Smooth muscle cell (in vitro differentiated cells): ENCODE measurements around the gene MYG1. TPM values are rescaled to one million over a fixed set of nuclear protein-coding genes. Genes with fewer than 3 reads are reported as not detected.
"Not testable (repeated sequence)": the region's sequence is repeated elsewhere in the genome, so short reads cannot be mapped to it uniquely, and the experiment has no call there.

Source experiments
- DNase-seq: peaks from one replicate; lab custom pipeline; 2025; ENCODE audit not compliant: unreplicated experiment; lab: John Stamatoyannopoulos, UW
- H2AFZ ChIP-seq: fragments of 200-600 bp; sonication (generic); 2 replicates; pipeline ENCODE4 v1.6.0; 2016; ENCODE audit warnings: antibody characterized with exemption, low read depth, mild to moderate bottlenecking
- H3F3A ChIP-seq: fragments of 200-600 bp; sonication (generic); 2 replicates; pipeline ENCODE4 v1.6.0; 2017; ENCODE audit warnings: antibody characterized with exemption, low read depth
- H3K27ac ChIP-seq: fragments of 200-600 bp; sonication (generic); 2 replicates; pipeline ENCODE4 v1.5.1; 2016; ENCODE audit warnings: low read depth, mild to moderate bottlenecking
- H3K27me3 ChIP-seq: fragments of 200-600 bp; sonication (generic); 2 replicates; pipeline ENCODE4 v1.6.1; 2016; ENCODE audit warnings: low read depth, mild to moderate bottlenecking
- H3K36me3 ChIP-seq: fragments of 200-600 bp; sonication (generic); 2 replicates; pipeline ENCODE4 v1.5.1; 2016; ENCODE audit warnings: low read depth
- H3K4me1 ChIP-seq: fragments of 200-600 bp; sonication (generic); 2 replicates; pipeline ENCODE4 v1.5.1; 2016; ENCODE audit warnings: low read depth
- H3K4me2 ChIP-seq: fragments of 200-600 bp; sonication (generic); 2 replicates; pipeline ENCODE4 v1.6.0; 2016; ENCODE audit warnings: mild to moderate bottlenecking
- H3K4me3 ChIP-seq: fragments of 200-600 bp; sonication (generic); 2 replicates; pipeline ENCODE4 v1.5.1; 2016; ENCODE audit warnings: mild to moderate bottlenecking
- H3K79me2 ChIP-seq: fragments of 200-600 bp; sonication (generic); 2 replicates; pipeline ENCODE4 v1.6.0; 2016; ENCODE audit warnings: low read depth, mild to moderate bottlenecking
- H3K9ac ChIP-seq: fragments of 200-600 bp; sonication (generic); 2 replicates; pipeline ENCODE4 v1.6.0; 2016; ENCODE audit warnings: low read depth
- H3K9me3 ChIP-seq: fragments of 200-600 bp; sonication (generic); replicated peaks from 2 replicates; pipeline ENCODE4 v1.5.1; 2016; ENCODE audit warnings: low read depth
- H4K20me1 ChIP-seq: fragments of 200-600 bp; sonication (generic); 2 replicates; pipeline ENCODE4 v1.6.0; 2016; ENCODE audit warnings: low read depth
- CTCF ChIP-seq: fragments of 200-600 bp; sonication (generic); IDR thresholded peaks from 2 replicates; pipeline ENCODE4 v1.5.1; 2017; ENCODE audit warnings: borderline replicate concordance, mild to moderate bottlenecking, antibody characterized with exemption; ENCODE audit not compliant: insufficient read depth, poor library complexity, severe bottlenecking
- WGBS: methylation state at CpG from one replicate; pipeline ENCODE4 v1.1.7; 2016; ENCODE audit warnings: low lambda C conversion rate; 5-methylcytosine and 5-hydroxymethylcytosine counted together
- polyA plus RNA-seq: library from polyadenylated mRNA; unstranded; fragments of >200 nt; fragmentation: Nextera tagmentation; extraction: Ambion mirVana; gene quantifications from 2 replicates; pipeline ENCODE4 v1.2.1, GENCODE V29; 2016
- total RNA-seq: library from RNA; depleted of rRNA; stranded (reverse); fragments of >200 nt; gene quantifications from 2 replicates; pipeline ENCODE4 v1.2.3, GENCODE V29; 2014

Gene MYG1
- total and polyA plus RNA-seq, 2 experiments from 2014 or later = 30.8 to 56.9 TPM

GRCh38 chr12:53295891-53296219, 3.6 kb upstream of the MYG1 start:
- 3% methylated on average over 12 of the region's 12 CpGs for WGBS
- H3K9ac ChIP-seq = peak overlapping the region; percentile 90
- peak overlapping the region; percentile 86 for H3K4me2 ChIP-seq
- TF ChIP-seq CTCF = no peak
- no peaks in the 10 kb centered on the region for H3K36me3 ChIP-seq
- peaks cover 25% of the 10 kb centered on the region for H3K4me1 ChIP-seq
- peak overlapping the region; percentile 92 for H3K4me3 ChIP-seq
- peaks cover 31% of the 10 kb centered on the region for H3F3A ChIP-seq
- no peak for DNase-seq
- peak overlapping the region; percentile 82 for H2AFZ ChIP-seq
- H3K9me3 ChIP-seq = no peaks in the 10 kb centered on the region
- no peaks in the 10 kb centered on the region for H4K20me1 ChIP-seq
- peak overlapping the region; percentile 94 for H3K27ac ChIP-seq
- no peaks in the 10 kb centered on the region for H3K27me3 ChIP-seq
- peaks cover 34% of the 10 kb centered on the region for H3K79me2 ChIP-seq

GRCh38 chr12:53297106-53297505, 2.4 kb upstream of the MYG1 start:
- H3K36me3 ChIP-seq, H4K20me1 ChIP-seq, H3K27me3 ChIP-seq, H3K4me3 ChIP-seq, DNase-seq, H3K9ac ChIP-seq, H2AFZ ChIP-seq, H3K9me3 ChIP-seq: not testable (repeated sequence)
- Histone ChIP-seq H3K79me2 (peaks cover 46% of the 10 kb centered on the region), H3K4me2 (peak overlapping the region; percentile 86), H3K27ac (peak overlapping the region; percentile 94), H3K4me1 (peaks cover 25% of the 10 kb centered on the region), H3F3A (peaks cover 31% of the 10 kb centered on the region)
- 94% methylated on average over 10 of the region's 10 CpGs for WGBS

GRCh38 chr12:53298164-53298563, 1.3 kb upstream of the MYG1 start:
- no peak overlapping the region for H2AFZ ChIP-seq
- H3K27ac ChIP-seq = peak overlapping the region; percentile 94
- peaks cover 31% of the 10 kb centered on the region for H3F3A ChIP-seq
- peaks cover 46% of the 10 kb centered on the region for H3K79me2 ChIP-seq
- H3K27me3 ChIP-seq = no peaks in the 10 kb centered on the region
- H3K4me2 ChIP-seq = no peak overlapping the region
- no peak overlapping the region for H3K9ac ChIP-seq
- H3K9me3 ChIP-seq = no peaks in the 10 kb centered on the region
- no peak for DNase-seq
- no peak for TF ChIP-seq CTCF
- no peaks in the 10 kb centered on the region for H4K20me1 ChIP-seq
- no peaks in the 10 kb centered on the region for H3K36me3 ChIP-seq
- H3K4me3 ChIP-seq = no peak overlapping the region
- 70% methylated on average over 5 of the region's 5 CpGs for WGBS
- H3K4me1 ChIP-seq = peaks cover 25% of the 10 kb centered on the region

- no peak for TF ChIP-seq CTCF
- Histone ChIP-seq H3K27ac (peak overlapping the region; percentile 94), H3K4me3 (peak overlapping the region; percentile 85), H3K9me3 (no peaks in the 10 kb centered on the region), H3K27me3 (no peaks in the 10 kb centered on the region), H3K9ac (peak overlapping the region; percentile 87), H3K79me2 (peaks cover 46% of the 10 kb centered on the region), H3K4me1 (peaks cover 25% of the 10 kb centered on the region), H3F3A (peaks cover 27% of the 10 kb centered on the region), H3K36me3 (no peaks in the 10 kb centered on the region), H2AFZ (no peak overlapping the region), H3K4me2 (peak overlapping the region; percentile 93), H4K20me1 (no peaks in the 10 kb centered on the region)
- 58% methylated on average over 5 of the region's 5 CpGs for WGBS
- no peak for DNase-seq
These were observed 418 bp upstream of the MYG1 start for GRCh38 chr12:53299101-53299453.
